K562 (cell line): ENCODE measurements around the gene CRYBA1. TPM values are rescaled to one million over a fixed set of nuclear protein-coding genes. Genes with fewer than 3 reads are reported as not detected.

ENCODE experiments used
- CCNT2 ChIP-seq: IDR thresholded peaks from 2 replicates; pipeline ENCODE4 v1.6.1; 2011; ENCODE audit warnings: borderline replicate concordance, low read depth, mild to moderate bottlenecking, moderate library complexity, mixed read lengths, low read length; ENCODE audit not compliant: insufficient read length; ENCODE audit errors: extremely low read depth
- HCFC1 ChIP-seq: IDR thresholded peaks from 2 replicates; pipeline ENCODE4 v1.6.1; 2012; ENCODE audit warnings: low read depth, low read length, improper control_type of control experiment
- HDAC1 ChIP-seq, 2 experiments: fragments of 450-650 bp; IDR thresholded peaks; 2 replicates each; pipeline ENCODE4 v1.6.1; 2016 to 2017; ENCODE audit warnings: inconsistent platforms in 1 of 2, mild to moderate bottlenecking in 1 of 2, moderate library complexity in 1 of 2
- HMG20A ChIP-seq: fragments of 450-650 bp; formaldehyde crosslinking; conservative IDR thresholded peaks from 2 replicates; pipeline ENCODE4 v1.4.0; 2020; ENCODE audit warnings: mild to moderate bottlenecking, mixed read lengths
- KLF16 ChIP-seq: IDR thresholded peaks from 2 replicates; pipeline ENCODE4 v1.6.1; 2016; ENCODE audit warnings: antibody characterized with exemption
- NCOA4 ChIP-seq: fragments of 450-650 bp; IDR thresholded peaks from 2 replicates; pipeline ENCODE4 v1.6.1; 2018; ENCODE audit warnings: mild to moderate bottlenecking; ENCODE audit not compliant: partially characterized antibody
- STAG1 ChIP-seq: sonication (generic); formaldehyde crosslinking; IDR thresholded peaks from 2 replicates; pipeline ENCODE4 v1.5.0; 2020; ENCODE audit warnings: missing genetic modification reagents, borderline replicate concordance
- TAF15 ChIP-seq: fragments of 200-400 bp; formaldehyde crosslinking; IDR thresholded peaks from 2 replicates; pipeline ENCODE4 v1.6.1; 2017; ENCODE audit warnings: mild to moderate bottlenecking, low read depth, low read length, moderate library complexity
- ZBTB7A ChIP-seq: IDR thresholded peaks from 2 replicates; pipeline ENCODE4 v1.6.1; 2011; ENCODE audit warnings: low read depth, mild to moderate bottlenecking, low read length, moderate library complexity, borderline replicate concordance; ENCODE audit not compliant: control insufficient read depth
- ZNF668 ChIP-seq: fragments of 250-450 bp; sonication (Bioruptor Pico); IDR thresholded peaks from 2 replicates; pipeline ENCODE4 v1.8.0; 2022; ENCODE audit warnings: mild to moderate bottlenecking, inconsistent platforms
- ZNF717 ChIP-seq: fragments of 250-450 bp; sonication (Bioruptor Pico); IDR thresholded peaks from 2 replicates; pipeline ENCODE4 v1.5.0; 2021
- polyA plus RNA-seq, 8 experiments: library from polyadenylated mRNA; depleted of rRNA in 4 of 8; stranded (reverse) in 5 of 8; unstranded in 3 of 8; fragments of >200 nt; fragmentation: Nextera tagmentation in 2 of 8; fragmentation: Illumina TruSeq in 1 of 8; extraction: Ambion mirVana in 2 of 8; extraction: Trizol in 1 of 8; gene quantifications; 2 replicates each; pipeline versions ENCODE4 v1.2.1 to v1.2.3, GENCODE V29; 2011 to 2014; ENCODE audit warnings: inconsistent platforms in 1 of 8, missing spikeins in 1 of 8
- total RNA-seq, 7 experiments: library from RNA; depleted of rRNA in 6 of 7; stranded (reverse); fragments of >200 nt in 6 of 7; fragmentation: Illumina TruSeq in 2 of 7; extraction: Trizol in 2 of 7; gene quantifications; 2 replicates each; pipeline versions ENCODE4 v1.2.1 to v1.2.3, GENCODE V29; 2011 to 2021; ENCODE audit warnings: low replicate concordance in 1 of 7
- TF ChIP-seq, protein P1 (sequence below): fragments of 250-450 bp; sonication (Bioruptor Pico); IDR thresholded peaks from 2 replicates; pipeline ENCODE4 v1.5.0; 2021; ENCODE audit warnings: mild to moderate bottlenecking, borderline replicate concordance
- TF ChIP-seq, protein P2 (sequence below): fragments of 450-650 bp; conservative IDR thresholded peaks from 2 replicates; pipeline ENCODE4 v1.6.1; 2016; ENCODE audit warnings: missing genetic modification characterization, low read depth, mild to moderate bottlenecking, control low read depth, missing compliant biosample characterization
- TF ChIP-seq, protein P3 (sequence below): fragments of 450-650 bp; IDR thresholded peaks from 2 replicates; pipeline ENCODE4 v1.6.1; 2017; ENCODE audit warnings: antibody characterized with exemption, mild to moderate bottlenecking
- TF ChIP-seq, protein P4 (sequence below): fragments of 450-650 bp; conservative IDR thresholded peaks from 2 replicates; pipeline ENCODE4 v1.6.1; 2016; ENCODE audit warnings: missing genetic modification characterization, low read depth, mild to moderate bottlenecking, missing compliant biosample characterization, moderate library complexity
- TF ChIP-seq, protein P5 (sequence below): fragments of 250-450 bp; sonication (Bioruptor Pico); IDR thresholded peaks from 2 replicates; pipeline ENCODE4 v1.8.0; 2022; ENCODE audit warnings: moderate library complexity, mild to moderate bottlenecking, inconsistent platforms

The CRYBA1 gene
- total and polyA plus RNA-seq, 9 of the 15 experiments (the other 6 are each of a cell fraction or from before 2014, with no cell fraction given): not detected

DNA sequence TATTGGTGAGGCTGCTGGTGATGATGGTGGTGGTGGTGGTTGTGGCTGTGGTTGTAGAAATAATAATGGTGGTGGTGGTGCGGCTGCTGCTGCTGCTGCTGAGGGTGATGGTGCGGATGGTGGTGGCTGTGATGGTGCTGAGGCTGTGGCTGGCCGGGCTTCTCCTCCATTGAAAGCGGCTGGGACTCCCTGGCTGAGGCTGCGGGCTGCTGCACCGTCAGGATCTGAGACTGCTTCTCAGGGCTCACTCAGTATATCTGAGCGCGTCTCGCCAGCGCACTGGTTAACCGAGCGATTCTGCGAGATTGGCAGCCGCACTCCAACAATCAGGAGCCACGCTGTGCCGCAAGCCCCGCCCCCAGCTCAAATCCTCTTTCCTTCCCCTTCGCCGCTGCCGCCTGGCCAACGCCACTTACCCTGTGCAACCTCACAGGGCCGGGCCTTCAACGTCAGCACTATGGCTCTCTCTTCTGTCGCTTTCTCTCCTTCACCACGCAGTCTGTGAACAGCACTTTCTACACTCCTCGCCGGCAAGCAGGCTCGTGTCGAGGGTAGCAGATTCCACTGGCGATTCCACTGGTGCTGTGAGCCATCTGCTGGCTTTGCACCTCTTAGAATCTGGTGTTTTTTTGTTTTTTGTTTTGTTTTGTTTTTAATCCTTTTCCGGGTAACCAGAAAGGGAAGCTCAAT, 47.4 kb downstream of the CRYBA1 start, which contains the start of gene NUFIP2 (continued):
- TF ChIP-seq, protein P1, sequence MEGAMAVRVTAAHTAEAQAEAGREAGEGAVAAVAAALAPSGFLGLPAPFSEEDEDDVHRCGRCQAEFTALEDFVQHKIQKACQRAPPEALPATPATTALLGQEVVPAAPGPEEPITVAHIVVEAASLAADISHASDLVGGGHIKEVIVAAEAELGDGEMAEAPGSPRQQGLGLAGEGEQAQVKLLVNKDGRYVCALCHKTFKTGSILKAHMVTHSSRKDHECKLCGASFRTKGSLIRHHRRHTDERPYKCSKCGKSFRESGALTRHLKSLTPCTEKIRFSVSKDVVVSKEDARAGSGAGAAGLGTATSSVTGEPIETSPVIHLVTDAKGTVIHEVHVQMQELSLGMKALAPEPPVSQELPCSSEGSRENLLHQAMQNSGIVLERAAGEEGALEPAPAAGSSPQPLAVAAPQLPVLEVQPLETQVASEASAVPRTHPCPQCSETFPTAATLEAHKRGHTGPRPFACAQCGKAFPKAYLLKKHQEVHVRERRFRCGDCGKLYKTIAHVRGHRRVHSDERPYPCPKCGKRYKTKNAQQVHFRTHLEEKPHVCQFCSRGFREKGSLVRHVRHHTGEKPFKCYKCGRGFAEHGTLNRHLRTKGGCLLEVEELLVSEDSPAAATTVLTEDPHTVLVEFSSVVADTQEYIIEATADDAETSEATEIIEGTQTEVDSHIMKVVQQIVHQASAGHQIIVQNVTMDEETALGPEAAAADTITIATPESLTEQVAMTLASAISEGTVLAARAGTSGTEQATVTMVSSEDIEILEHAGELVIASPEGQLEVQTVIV (CRISPR knock-in tag): no peak
- no peak for TF ChIP-seq HMG20A (CRISPR knock-in tag)
- no peak for TF ChIP-seq STAG1
- TF ChIP-seq, protein P2, sequence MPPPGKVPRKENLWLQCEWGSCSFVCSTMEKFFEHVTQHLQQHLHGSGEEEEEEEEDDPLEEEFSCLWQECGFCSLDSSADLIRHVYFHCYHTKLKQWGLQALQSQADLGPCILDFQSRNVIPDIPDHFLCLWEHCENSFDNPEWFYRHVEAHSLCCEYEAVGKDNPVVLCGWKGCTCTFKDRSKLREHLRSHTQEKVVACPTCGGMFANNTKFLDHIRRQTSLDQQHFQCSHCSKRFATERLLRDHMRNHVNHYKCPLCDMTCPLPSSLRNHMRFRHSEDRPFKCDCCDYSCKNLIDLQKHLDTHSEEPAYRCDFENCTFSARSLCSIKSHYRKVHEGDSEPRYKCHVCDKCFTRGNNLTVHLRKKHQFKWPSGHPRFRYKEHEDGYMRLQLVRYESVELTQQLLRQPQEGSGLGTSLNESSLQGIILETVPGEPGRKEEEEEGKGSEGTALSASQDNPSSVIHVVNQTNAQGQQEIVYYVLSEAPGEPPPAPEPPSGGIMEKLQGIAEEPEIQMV (tag): no peak
- no peak for TF ChIP-seq ZBTB7A
- no peak for TF ChIP-seq ZNF717 (CRISPR knock-in tag)
- TF ChIP-seq CCNT2: peak; percentile 78
- TF ChIP-seq ZNF668: no peak
- TF ChIP-seq HDAC1 (IDR thresholded peaks at IDR 0.05): peak in 1 of 2 experiments; percentile 90; a peak in 2 of 4 replicates
- TF ChIP-seq NCOA4: no peak
- TF ChIP-seq, protein P3, sequence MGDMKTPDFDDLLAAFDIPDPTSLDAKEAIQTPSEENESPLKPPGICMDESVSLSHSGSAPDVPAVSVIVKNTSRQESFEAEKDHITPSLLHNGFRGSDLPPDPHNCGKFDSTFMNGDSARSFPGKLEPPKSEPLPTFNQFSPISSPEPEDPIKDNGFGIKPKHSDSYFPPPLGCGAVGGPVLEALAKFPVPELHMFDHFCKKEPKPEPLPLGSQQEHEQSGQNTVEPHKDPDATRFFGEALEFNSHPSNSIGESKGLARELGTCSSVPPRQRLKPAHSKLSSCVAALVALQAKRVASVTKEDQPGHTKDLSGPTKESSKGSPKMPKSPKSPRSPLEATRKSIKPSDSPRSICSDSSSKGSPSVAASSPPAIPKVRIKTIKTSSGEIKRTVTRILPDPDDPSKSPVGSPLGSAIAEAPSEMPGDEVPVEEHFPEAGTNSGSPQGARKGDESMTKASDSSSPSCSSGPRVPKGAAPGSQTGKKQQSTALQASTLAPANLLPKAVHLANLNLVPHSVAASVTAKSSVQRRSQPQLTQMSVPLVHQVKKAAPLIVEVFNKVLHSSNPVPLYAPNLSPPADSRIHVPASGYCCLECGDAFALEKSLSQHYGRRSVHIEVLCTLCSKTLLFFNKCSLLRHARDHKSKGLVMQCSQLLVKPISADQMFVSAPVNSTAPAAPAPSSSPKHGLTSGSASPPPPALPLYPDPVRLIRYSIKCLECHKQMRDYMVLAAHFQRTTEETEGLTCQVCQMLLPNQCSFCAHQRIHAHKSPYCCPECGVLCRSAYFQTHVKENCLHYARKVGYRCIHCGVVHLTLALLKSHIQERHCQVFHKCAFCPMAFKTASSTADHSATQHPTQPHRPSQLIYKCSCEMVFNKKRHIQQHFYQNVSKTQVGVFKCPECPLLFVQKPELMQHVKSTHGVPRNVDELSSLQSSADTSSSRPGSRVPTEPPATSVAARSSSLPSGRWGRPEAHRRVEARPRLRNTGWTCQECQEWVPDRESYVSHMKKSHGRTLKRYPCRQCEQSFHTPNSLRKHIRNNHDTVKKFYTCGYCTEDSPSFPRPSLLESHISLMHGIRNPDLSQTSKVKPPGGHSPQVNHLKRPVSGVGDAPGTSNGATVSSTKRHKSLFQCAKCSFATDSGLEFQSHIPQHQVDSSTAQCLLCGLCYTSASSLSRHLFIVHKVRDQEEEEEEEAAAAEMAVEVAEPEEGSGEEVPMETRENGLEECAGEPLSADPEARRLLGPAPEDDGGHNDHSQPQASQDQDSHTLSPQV: peak; percentile 27; the same call in 1 of the 2 replicates
- TF ChIP-seq, protein P4, sequence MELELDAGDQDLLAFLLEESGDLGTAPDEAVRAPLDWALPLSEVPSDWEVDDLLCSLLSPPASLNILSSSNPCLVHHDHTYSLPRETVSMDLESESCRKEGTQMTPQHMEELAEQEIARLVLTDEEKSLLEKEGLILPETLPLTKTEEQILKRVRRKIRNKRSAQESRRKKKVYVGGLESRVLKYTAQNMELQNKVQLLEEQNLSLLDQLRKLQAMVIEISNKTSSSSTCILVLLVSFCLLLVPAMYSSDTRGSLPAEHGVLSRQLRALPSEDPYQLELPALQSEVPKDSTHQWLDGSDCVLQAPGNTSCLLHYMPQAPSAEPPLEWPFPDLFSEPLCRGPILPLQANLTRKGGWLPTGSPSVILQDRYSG (tag): no peak
- peak; percentile 68; the same call in 1 of the 2 replicates for TF ChIP-seq TAF15
- TF ChIP-seq, protein P5, sequence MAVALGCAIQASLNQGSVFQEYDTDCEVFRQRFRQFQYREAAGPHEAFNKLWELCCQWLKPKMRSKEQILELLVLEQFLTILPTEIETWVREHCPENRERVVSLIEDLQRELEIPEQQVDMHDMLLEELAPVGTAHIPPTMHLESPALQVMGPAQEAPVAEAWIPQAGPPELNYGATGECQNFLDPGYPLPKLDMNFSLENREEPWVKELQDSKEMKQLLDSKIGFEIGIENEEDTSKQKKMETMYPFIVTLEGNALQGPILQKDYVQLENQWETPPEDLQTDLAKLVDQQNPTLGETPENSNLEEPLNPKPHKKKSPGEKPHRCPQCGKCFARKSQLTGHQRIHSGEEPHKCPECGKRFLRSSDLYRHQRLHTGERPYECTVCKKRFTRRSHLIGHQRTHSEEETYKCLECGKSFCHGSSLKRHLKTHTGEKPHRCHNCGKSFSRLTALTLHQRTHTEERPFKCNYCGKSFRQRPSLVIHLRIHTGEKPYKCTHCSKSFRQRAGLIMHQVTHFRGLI (CRISPR knock-in tag): no peak
- peak; percentile 71 for TF ChIP-seq HCFC1
- no peak for TF ChIP-seq KLF16
